ENCODE measurements around the gene SMO.
A peak's percentile ranks its signal among the peaks of the same experiment; 100 is the strongest.

Gene SMO

GRCh38 chr7:129159539-129159938 lies 28.9 kb upstream of the SMO start:
- no peak overlapping the region for H3K27ac ChIP-seq
- no peak for DNase-seq
- TF ChIP-seq CTCF (IDR thresholded peaks at IDR 0.05; ENCODE audit: low read depth, low read length, missing control alignments): no peak
- H3K4me3 ChIP-seq (ENCODE audit: low read depth, low read length): no peak overlapping the region
- no peaks in the 10 kb centered on the region for H3K36me3 ChIP-seq (replicated peaks)
- no peaks in the 10 kb centered on the region for H3K27me3 ChIP-seq (replicated peaks)
- in situ Hi-C loops (cut with HindIII; ENCODE audit: low pct_ligation_motif_present, low sequenced_read_pairs): no loop called here

- Histone ChIP-seq H3K36me3 (replicated peaks) (no peaks in the 10 kb centered on the region), H3K27ac (no peak overlapping the region), H3K4me3 (ENCODE audit: low read depth, low read length) (no peak overlapping the region), H3K27me3 (replicated peaks) (no peaks in the 10 kb centered on the region)
- no peak for TF ChIP-seq CTCF (IDR thresholded peaks at IDR 0.05; ENCODE audit: low read depth, low read length, missing control alignments)
- no peak for DNase-seq
- in situ Hi-C loops (cut with HindIII; ENCODE audit: low pct_ligation_motif_present, low sequenced_read_pairs): no loop called here
Measured at GRCh38 chr7:129160161-129160905, 28.1 kb upstream of the SMO start.

- Histone ChIP-seq H3K27me3 (replicated peaks) (no peaks in the 10 kb centered on the region), H3K27ac (no peak overlapping the region), H3K36me3 (replicated peaks) (no peaks in the 10 kb centered on the region), H3K4me3 (ENCODE audit: low read depth, low read length) (no peak overlapping the region)
- TF ChIP-seq CTCF (IDR thresholded peaks at IDR 0.05; ENCODE audit: low read depth, low read length, missing control alignments): no peak
- in situ Hi-C loops (cut with HindIII; ENCODE audit: low pct_ligation_motif_present, low sequenced_read_pairs): no loop called here
- no peak for DNase-seq
Measured at GRCh38 chr7:129161524-129162225, 26.8 kb upstream of the SMO start.

- Histone ChIP-seq H3K27ac (no peak overlapping the region), H3K27me3 (replicated peaks) (no peaks in the 10 kb centered on the region), H3K4me3 (ENCODE audit: low read depth, low read length) (no peak overlapping the region), H3K36me3 (replicated peaks) (no peaks in the 10 kb centered on the region)
- DNase-seq: no peak
- no peak for TF ChIP-seq CTCF (IDR thresholded peaks at IDR 0.05; ENCODE audit: low read depth, low read length, missing control alignments)
- in situ Hi-C loops (cut with HindIII; ENCODE audit: low pct_ligation_motif_present, low sequenced_read_pairs): no loop called here
Measured at GRCh38 chr7:129162732-129163131, 25.7 kb upstream of the SMO start.

GRCh38 chr7:129163875-129164544 lies 24.4 kb upstream of the SMO start:
- Histone ChIP-seq H3K4me3 (ENCODE audit: low read depth, low read length) (no peak overlapping the region), H3K27ac (no peak overlapping the region), H3K27me3 (replicated peaks) (no peaks in the 10 kb centered on the region), H3K36me3 (replicated peaks) (no peaks in the 10 kb centered on the region)
- TF ChIP-seq CTCF (IDR thresholded peaks at IDR 0.05; ENCODE audit: low read depth, low read length, missing control alignments): peak; percentile 75
- in situ Hi-C loops (cut with HindIII; ENCODE audit: low pct_ligation_motif_present, low sequenced_read_pairs): no loop called here
- DNase-seq: peak; percentile 41

All from brain microvascular endothelial cell (primary cell).